Tibial nerve (tissue), 4 donors: ENCODE data around the gene CTSA. TPM values are rescaled to one million over a fixed set of nuclear protein-coding genes. Genes with fewer than 3 reads are reported as not detected.
"Not testable (repeated sequence)": the region's sequence is repeated elsewhere in the genome, so short reads cannot be mapped to it uniquely, and the experiment has no call there.

Experiments used
- DNase-seq, 2 donors: peaks; one replicate each; pipeline ENCODE4 v3.0.0-alpha.2; 2019; ENCODE audit warnings: low spot score in 2 of 2
- H3K27ac ChIP-seq, 4 donors: fragments of 200-600 bp; sonication (generic) in 3 of 4; one replicate each; pipeline ENCODE4 v1.5.1; 2017 to 2019; ENCODE audit warnings: mild to moderate bottlenecking in 1 of 4
- H3K27me3 ChIP-seq, 2 donors: fragments of 200-600 bp; sonication (generic) in 1 of 2; one replicate each; pipeline versions ENCODE4 v1.5.1 to v1.6.0; 2017 to 2019
- H3K36me3 ChIP-seq, 3 donors: fragments of 200-600 bp; sonication (generic); one replicate each; pipeline ENCODE4 v1.5.1; 2018 to 2019
- H3K4me1 ChIP-seq, 4 donors: fragments of 200-600 bp; sonication (generic) in 3 of 4; one replicate each; pipeline ENCODE4 v1.5.1; 2017 to 2019
- H3K4me3 ChIP-seq, 4 donors: fragments of 200-600 bp; sonication (generic) in 3 of 4; one replicate each; pipeline ENCODE4 v1.5.1; 2017 to 2019; ENCODE audit warnings: mild to moderate bottlenecking in 1 of 4, moderate library complexity in 1 of 4
- H3K9me3 ChIP-seq, 4 donors: fragments of 200-600 bp; sonication (generic) in 3 of 4; one replicate each; pipeline ENCODE4 v1.5.1; 2017 to 2019
- CTCF ChIP-seq, 5 experiments: fragments of 200-600 bp in 3 of 5; fragments of 450-650 bp in 2 of 5; sonication (generic) in 3 of 5; IDR thresholded peaks; one replicate each; pipeline ENCODE4 v1.5.1; 2016 to 2019; ENCODE audit warnings: antibody characterized with exemption in 5 of 5, mild to moderate bottlenecking in 3 of 5, moderate library complexity in 2 of 5
- EP300 ChIP-seq, 2 donors: sonication (generic); formaldehyde crosslinking; IDR thresholded peaks; one replicate each; pipeline ENCODE4 v1.6.1; 2017; ENCODE audit warnings: antibody characterized with exemption in 2 of 2, mild to moderate bottlenecking in 1 of 2
- POLR2A ChIP-seq, 2 donors: fragments of 450-650 bp; IDR thresholded peaks; one replicate each; pipeline ENCODE4 v1.6.1; 2017; ENCODE audit warnings: antibody characterized with exemption in 2 of 2, mild to moderate bottlenecking in 2 of 2, moderate library complexity in 2 of 2
- WGBS, 2 donors: methylation state at CpG; one replicate each; pipeline ENCODE4 v1.1.5; 2018; 5-methylcytosine and 5-hydroxymethylcytosine counted together
- total RNA-seq, 4 donors: library from RNA; depleted of rRNA; stranded (reverse); fragments of >200 nt; gene quantifications; one replicate each; pipeline ENCODE4 v1.1.0, GENCODE V29; 2016

CTSA gene
- total RNA-seq, 4 donors from 2014 or later: 50.4 to 87.3 (median 71.7) TPM

GRCh38 chr20:45896641-45897161, 5.6 kb downstream of the CTSA start:
- TF ChIP-seq CTCF (IDR thresholded peaks at IDR 0.05) (no peak), POLR2A (IDR thresholded peaks at IDR 0.05) (no peak), EP300 (IDR thresholded peaks at IDR 0.05) (no peak)
- H3K27ac ChIP-seq: no peak overlapping the region
- peaks cover 0 to 95% (median 31%) of the 10 kb centered on the region in 3 donors for H3K36me3 ChIP-seq

GRCh38 chr20:45897289-45897688, 6.2 kb downstream of the CTSA start:
- DNase-seq: no peak

More at GRCh38 chr20:45896641-45897161, 5.6 kb downstream of the CTSA start:
- H3K9me3 ChIP-seq: no peaks in the 10 kb centered on the region
- no peaks in the 10 kb centered on the region for H3K27me3 ChIP-seq
- peaks cover 0 to 14% (median 10%) of the 10 kb centered on the region in 4 donors for H3K4me1 ChIP-seq
- no peak for DNase-seq
- 93 to 95% methylated on average over 12 to 14 of the region's 14 CpGs for WGBS, 2 donors
- no peak overlapping the region for H3K4me3 ChIP-seq

GRCh38 chr20:45897692-45898091, 6.6 kb downstream of the CTSA start:
- Histone ChIP-seq H3K9me3 (no peaks in the 10 kb centered on the region), H3K4me3 (no peak overlapping the region), H3K36me3 (peaks cover 0 to 99% (median 31%) of the 10 kb centered on the region in 3 donors), H3K27ac (no peak overlapping the region), H3K27me3 (no peaks in the 10 kb centered on the region), H3K4me1 (peaks cover 0 to 4% (median 2%) of the 10 kb centered on the region in 4 donors)
- no peak for TF ChIP-seq CTCF (IDR thresholded peaks at IDR 0.05)
- TF ChIP-seq EP300 (IDR thresholded peaks at IDR 0.05): no peak
- TF ChIP-seq POLR2A (IDR thresholded peaks at IDR 0.05): no peak
- no peak for DNase-seq
- 90 to 94% methylated on average over 6 to 7 of the region's 7 CpGs for WGBS, 2 donors

More at GRCh38 chr20:45897289-45897688, 6.2 kb downstream of the CTSA start:
- no peak for TF ChIP-seq CTCF (IDR thresholded peaks at IDR 0.05)
- no peak for TF ChIP-seq POLR2A (IDR thresholded peaks at IDR 0.05)
- no peak for TF ChIP-seq EP300 (IDR thresholded peaks at IDR 0.05)
- Histone ChIP-seq H3K36me3 (peaks cover 0 to 99% (median 31%) of the 10 kb centered on the region in 3 donors), H3K4me1 (peaks cover 0 to 8% (median 4%) of the 10 kb centered on the region in 4 donors), H3K27ac (no peak overlapping the region), H3K4me3 (no peak overlapping the region), H3K27me3 (no peaks in the 10 kb centered on the region), H3K9me3 (no peaks in the 10 kb centered on the region)
- 64 to 72% methylated on average over 2 of the region's 2 CpGs for WGBS, 2 donors

- Histone ChIP-seq H3K4me3 (no peak overlapping the region), H3K27me3 (no peaks in the 10 kb centered on the region), H3K4me1 (no peaks in the 10 kb centered on the region), H3K36me3 (peaks cover 0 to 99% (median 31%) of the 10 kb centered on the region in 3 donors), H3K9me3 (no peaks in the 10 kb centered on the region), H3K27ac (no peak overlapping the region)
- 70 to 73% methylated on average over 10 to 12 of the region's 12 CpGs for whole genome bisulfite sequencing, 2 donors
- no peak for DNase-seq
- TF ChIP-seq CTCF (IDR thresholded peaks at IDR 0.05): no peak
- TF ChIP-seq POLR2A (IDR thresholded peaks at IDR 0.05): no peak
- TF ChIP-seq EP300 (IDR thresholded peaks at IDR 0.05): no peak
These were observed 7.2 kb downstream of the CTSA start for GRCh38 chr20:45898285-45898684.

GRCh38 chr20:45899046-45899835, 8.1 kb downstream of the CTSA start:
- Histone ChIP-seq H3K9me3 (no peaks in the 10 kb centered on the region), H3K4me3 (no peak overlapping the region), H3K27ac (no peak overlapping the region), H3K4me1 (no peaks in the 10 kb centered on the region), H3K36me3 (peaks cover 0 to 99% (median 23%) of the 10 kb centered on the region in 3 donors), H3K27me3 (no peaks in the 10 kb centered on the region)
- no peak for DNase-seq
- TF ChIP-seq POLR2A (IDR thresholded peaks at IDR 0.05) (no peak), CTCF (IDR thresholded peaks at IDR 0.05) (no peak), EP300 (IDR thresholded peaks at IDR 0.05) (no peak)
- WGBS, 2 donors: 87 to 88% methylated on average over 13 of the region's 13 CpGs

GRCh38 chr20:45901332-45901731, 10.2 kb downstream of the CTSA start:
- H3K4me1 ChIP-seq, H3K27ac ChIP-seq, H3K4me3 ChIP-seq, DNase-seq, H3K9me3 ChIP-seq, H3K27me3 ChIP-seq: not testable (repeated sequence)
- peaks cover 0 to 99% (median 6%) of the 10 kb centered on the region in 3 donors for H3K36me3 ChIP-seq
- WGBS, 2 donors: 95 to 97% methylated on average over 6 of the region's 6 CpGs
